MM.1S (cell line): ENCODE measurements around the gene AGER.
"Not testable (repeated sequence)": the region's sequence is repeated elsewhere in the genome, so short reads cannot be mapped to it uniquely, and the experiment has no call there.

Source experiments
- DNase-seq: peaks from one replicate; pipeline ENCODE4 v3.0.0-alpha.2; 2015
- H2AFZ ChIP-seq: fragments of 300-600 bp; sonication (generic); 2 replicates; pipeline ENCODE4 v1.6.0; 2016; ENCODE audit warnings: antibody characterized with exemption, low read length
- H3F3A ChIP-seq: fragments of 300-600 bp; sonication (generic); 2 replicates; pipeline ENCODE4 v1.6.1; 2016; ENCODE audit warnings: mild to moderate bottlenecking, antibody characterized with exemption, low read length, moderate library complexity, mixed read lengths; ENCODE audit not compliant: insufficient read depth
- H3K27ac ChIP-seq: fragments of 300-600 bp; sonication (generic); 2 replicates; pipeline ENCODE4 v1.5.1; 2016; ENCODE audit warnings: mild to moderate bottlenecking, low read length
- H3K27me3 ChIP-seq: fragments of 300-600 bp; sonication (generic); replicated peaks from 2 replicates; pipeline ENCODE4 v1.6.0; 2016; ENCODE audit warnings: low read length; ENCODE audit not compliant: insufficient read depth
- H3K36me3 ChIP-seq: fragments of 300-600 bp; sonication (generic); replicated peaks from 2 replicates; pipeline ENCODE4 v1.6.1; 2016; ENCODE audit warnings: mild to moderate bottlenecking, low read length, mixed read lengths; ENCODE audit not compliant: insufficient read depth
- H3K4me1 ChIP-seq: fragments of 300-600 bp; sonication (generic); 2 replicates; pipeline ENCODE4 v1.6.1; 2016; ENCODE audit warnings: low read length, mixed read lengths
- H3K4me2 ChIP-seq: fragments of 300-600 bp; sonication (generic); 2 replicates; pipeline ENCODE4 v1.6.0; 2016; ENCODE audit warnings: low read depth, low read length
- H3K4me3 ChIP-seq: fragments of 300-600 bp; sonication (generic); 2 replicates; pipeline ENCODE4 v1.5.1; 2016; ENCODE audit warnings: low read length, mixed read lengths
- H3K79me2 ChIP-seq: fragments of 300-600 bp; sonication (generic); 2 replicates; pipeline ENCODE4 v1.6.1; 2016; ENCODE audit warnings: mixed run types, low read length, mixed read lengths
- H3K9ac ChIP-seq: fragments of 300-600 bp; sonication (generic); 2 replicates; pipeline ENCODE4 v1.6.1; 2016; ENCODE audit warnings: low read length, mixed read lengths
- H3K9me2 ChIP-seq: fragments of 300-600 bp; sonication (generic); replicated peaks from 2 replicates; pipeline ENCODE4 v1.6.1; 2016; ENCODE audit warnings: mild to moderate bottlenecking, low read length, mixed read lengths; ENCODE audit not compliant: insufficient read depth
- H3K9me3 ChIP-seq: fragments of 300-600 bp; sonication (generic); replicated peaks from 2 replicates; pipeline ENCODE4 v1.6.1; 2016; ENCODE audit warnings: mild to moderate bottlenecking, low read length, mixed read lengths; ENCODE audit not compliant: insufficient read depth
- H4K20me1 ChIP-seq: fragments of 300-600 bp; sonication (generic); 2 replicates; pipeline ENCODE4 v1.6.1; 2016; ENCODE audit warnings: mild to moderate bottlenecking, low read length, moderate library complexity, mixed read lengths; ENCODE audit not compliant: insufficient read depth
- CTCF ChIP-seq: fragments of 300-600 bp; sonication (generic); IDR thresholded peaks from 2 replicates; pipeline ENCODE4 v1.5.1; 2016; ENCODE audit warnings: antibody characterized with exemption, low read length, mixed read lengths
- EZH2 ChIP-seq: fragments of 300-600 bp; sonication (generic); optimal IDR thresholded peaks from 2 replicates; pipeline ENCODE3; 2017; ENCODE audit warnings: low read depth, mild to moderate bottlenecking, antibody characterized with exemption, low read length, mixed read lengths
- EZH2phosphoT487 ChIP-seq: fragments of 300-600 bp; sonication (generic); IDR thresholded peaks from 2 replicates; pipeline ENCODE4 v1.6.1; 2018; ENCODE audit warnings: antibody characterized with exemption, low read length

The AGER gene

GRCh38 chr6:32214126-32214525 is 30.1 kb upstream of the AGER start:
- Histone ChIP-seq H3F3A (no peaks in the 10 kb centered on the region), H3K27me3 (peaks cover 31% of the 10 kb centered on the region), H3K79me2 (no peaks in the 10 kb centered on the region), H3K27ac (no peak overlapping the region), H3K4me1 (no peaks in the 10 kb centered on the region), H3K4me2 (no peak overlapping the region), H3K9ac (no peak overlapping the region), H3K9me3 (no peaks in the 10 kb centered on the region), H2AFZ (no peak overlapping the region), H3K9me2 (no peaks in the 10 kb centered on the region), H3K36me3 (no peaks in the 10 kb centered on the region), H4K20me1 (no peaks in the 10 kb centered on the region), H3K4me3 (no peak overlapping the region)
- no peak for DNase-seq
- TF ChIP-seq EZH2phosphoT487 (no peak), EZH2 (no peak), CTCF (no peak)

GRCh38 chr6:32213649-32214048 is 29.6 kb upstream of the AGER start:
- Histone ChIP-seq H3K4me2 (no peak overlapping the region), H4K20me1 (no peaks in the 10 kb centered on the region), H3K9me3 (no peaks in the 10 kb centered on the region), H2AFZ (no peak overlapping the region), H3F3A (no peaks in the 10 kb centered on the region), H3K4me3 (no peak overlapping the region), H3K9ac (no peak overlapping the region), H3K27ac (no peak overlapping the region), H3K9me2 (no peaks in the 10 kb centered on the region), H3K4me1 (no peaks in the 10 kb centered on the region), H3K27me3 (peaks cover 27% of the 10 kb centered on the region), H3K36me3 (no peaks in the 10 kb centered on the region), H3K79me2 (no peaks in the 10 kb centered on the region)
- DNase-seq: no peak
- no peak for TF ChIP-seq EZH2
- TF ChIP-seq CTCF: no peak
- TF ChIP-seq EZH2phosphoT487: no peak

- TF ChIP-seq CTCF: no peak
- no peak for TF ChIP-seq EZH2
- TF ChIP-seq EZH2phosphoT487: no peak
- no peaks in the 10 kb centered on the region for H3K9me3 ChIP-seq
- no peak overlapping the region for H2AFZ ChIP-seq
- no peak overlapping the region for H3K4me2 ChIP-seq
- no peak overlapping the region for H3K4me3 ChIP-seq
- H4K20me1 ChIP-seq: no peaks in the 10 kb centered on the region
- no peaks in the 10 kb centered on the region for H3K4me1 ChIP-seq
- no peak for DNase-seq
- H3K9ac ChIP-seq: no peak overlapping the region
- H3K79me2 ChIP-seq: no peaks in the 10 kb centered on the region
- peaks cover 14% of the 10 kb centered on the region; the same call in 1 of the 2 replicates for H3K27me3 ChIP-seq
- no peaks in the 10 kb centered on the region for H3F3A ChIP-seq
- no peaks in the 10 kb centered on the region for H3K36me3 ChIP-seq
- H3K27ac ChIP-seq: no peak overlapping the region
- no peaks in the 10 kb centered on the region for H3K9me2 ChIP-seq
Measured at GRCh38 chr6:32212076-32212760, 28.2 kb upstream of the AGER start.

GRCh38 chr6:32211432-32211831 is 27.4 kb upstream of the AGER start:
- not testable (repeated sequence) for H3F3A ChIP-seq, H3K9me3 ChIP-seq, H3K27ac ChIP-seq, H3K9me2 ChIP-seq, H2AFZ ChIP-seq, H3K9ac ChIP-seq, H3K4me2 ChIP-seq, H4K20me1 ChIP-seq, H3K4me3 ChIP-seq, H3K79me2 ChIP-seq, H3K4me1 ChIP-seq, H3K36me3 ChIP-seq, DNase-seq
- peaks cover 10% of the 10 kb centered on the region; the same call in 1 of the 2 replicates for H3K27me3 ChIP-seq
